Measurements from ENCODE around the gene NPEPL1.
"Not testable (repeated sequence)": the region's sequence is repeated elsewhere in the genome, so short reads cannot be mapped to it uniquely, and the experiment has no call there.

The NPEPL1 gene

DNA sequence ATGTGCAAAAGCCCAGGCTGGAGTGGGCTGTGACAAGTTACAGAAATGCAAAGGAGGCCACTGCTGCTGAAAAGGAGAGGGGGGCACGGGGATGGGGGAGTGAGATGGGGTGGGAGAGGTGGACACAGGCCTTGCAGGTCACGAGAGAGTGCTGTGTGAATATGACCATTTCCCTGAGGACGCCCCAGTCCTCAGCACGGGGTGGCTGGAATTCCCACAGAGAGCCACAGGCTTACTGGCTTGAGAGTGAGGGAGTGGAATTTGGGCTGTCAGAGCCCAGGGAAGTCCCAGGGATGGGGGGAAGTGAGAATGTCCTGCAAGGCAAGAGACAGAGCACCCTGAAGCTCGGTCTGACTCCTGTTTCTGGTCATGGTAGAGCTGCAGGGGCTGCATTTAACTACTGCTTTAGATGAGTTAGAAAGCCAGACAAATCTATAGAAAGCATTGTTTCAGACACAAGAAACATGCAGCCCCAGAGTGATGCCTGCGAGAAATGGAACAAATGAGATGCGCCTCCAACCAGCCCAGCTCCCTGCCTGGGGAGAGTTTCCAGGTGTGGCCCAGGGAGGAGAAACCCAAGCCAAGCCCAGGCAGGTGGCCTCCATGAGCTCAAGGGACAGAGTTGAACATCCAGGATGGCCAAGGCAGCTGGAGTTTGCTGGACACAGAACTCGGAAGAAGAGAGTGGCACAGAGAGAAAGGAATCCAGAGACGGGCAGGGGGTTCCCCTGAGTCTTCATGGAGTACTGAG is 30.5 kb downstream of the NPEPL1 start:
- TF ChIP-seq CTCF (IDR thresholded peaks at IDR 0.05; ENCODE audit: low read depth, low read length, missing control alignments) = no peak
- in situ Hi-C loops (cut with HindIII; ENCODE audit: low sequenced_read_pairs) = no loop called here
- no peak for DNase-seq (ENCODE audit: low read depth)
- no peak overlapping the region for H3K4me3 ChIP-seq (ENCODE audit: low read depth, low read length)

DNA sequence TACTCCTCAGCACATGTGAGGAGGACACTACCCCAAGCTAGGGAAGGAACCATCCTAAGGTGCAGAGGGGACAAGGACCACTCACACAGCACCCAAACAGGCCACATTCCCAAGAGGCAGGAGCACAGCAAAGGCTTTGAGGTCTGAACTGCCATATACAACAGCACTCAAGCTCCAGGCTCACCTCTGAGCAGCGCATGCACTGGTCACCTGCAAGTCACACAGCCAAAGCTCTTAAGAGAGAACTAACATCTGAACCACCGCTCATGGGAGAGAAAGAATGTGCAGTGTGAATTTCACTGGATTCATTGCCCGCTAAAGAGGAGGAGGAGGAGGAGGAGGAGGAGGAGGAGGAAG is 31.0 kb downstream of the NPEPL1 start:
- in situ Hi-C loops (cut with HindIII; ENCODE audit: low sequenced_read_pairs) = no loop called here
- H3K4me3 ChIP-seq (ENCODE audit: low read depth, low read length) = no peak overlapping the region
- no peak for TF ChIP-seq CTCF (IDR thresholded peaks at IDR 0.05; ENCODE audit: low read depth, low read length, missing control alignments)
- DNase-seq (ENCODE audit: low read depth) = no peak

- DNase-seq (ENCODE audit: low read depth); in situ Hi-C loops (cut with HindIII; ENCODE audit: low sequenced_read_pairs); H3K4me3 ChIP-seq (ENCODE audit: low read depth, low read length): not testable (repeated sequence)
Measured at GRCh38 chr20:58726156-58726555, 33.6 kb downstream of the NPEPL1 start.

DNA sequence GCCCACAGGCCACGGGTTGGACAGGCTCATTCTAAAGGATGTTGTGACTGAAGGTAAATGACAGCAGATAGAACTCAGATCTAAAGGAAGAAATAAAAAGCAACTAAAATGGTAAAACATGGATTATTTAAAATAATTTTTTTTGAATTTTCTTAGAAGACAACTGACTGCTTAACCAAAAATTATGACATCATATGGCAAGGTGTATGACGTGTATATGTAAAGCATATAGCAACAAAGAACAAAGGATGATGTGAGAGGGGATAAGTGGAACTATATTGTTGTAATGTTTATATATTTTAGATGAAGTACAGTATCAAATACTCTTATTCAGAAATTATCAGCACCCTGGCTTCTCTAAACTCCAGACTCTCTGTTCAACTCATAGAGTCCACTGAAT is 38.6 kb downstream of the NPEPL1 start:
- in situ Hi-C loops (cut with HindIII; ENCODE audit: low sequenced_read_pairs) = no loop called here
- no peak for TF ChIP-seq CTCF (IDR thresholded peaks at IDR 0.05; ENCODE audit: low read depth, low read length, missing control alignments)
- DNase-seq (ENCODE audit: low read depth) = no peak
- no peak overlapping the region for H3K4me3 ChIP-seq (ENCODE audit: low read depth, low read length)

- in situ Hi-C loops (cut with HindIII; ENCODE audit: low sequenced_read_pairs) = no loop called here
- no peak for DNase-seq (ENCODE audit: low read depth)
- no peak overlapping the region for H3K4me3 ChIP-seq (ENCODE audit: low read depth, low read length)
- TF ChIP-seq CTCF (IDR thresholded peaks at IDR 0.05; ENCODE audit: low read depth, low read length, missing control alignments) = no peak
Measured at GRCh38 chr20:58737198-58737597, 44.6 kb downstream of the NPEPL1 start.

GRCh38 chr20:58740356-58741308 is 48.0 kb downstream of the NPEPL1 start:
- DNase-seq (ENCODE audit: low read depth) = no peak
- in situ Hi-C loops (cut with HindIII; ENCODE audit: low sequenced_read_pairs) = no loop called here

More at GRCh38 chr20:58740356-58741308, 48.0 kb downstream of the NPEPL1 start:
- no peak overlapping the region for H3K4me3 ChIP-seq (ENCODE audit: low read depth, low read length)
- no peak for TF ChIP-seq CTCF (IDR thresholded peaks at IDR 0.05; ENCODE audit: low read depth, low read length, missing control alignments)

Data from astrocyte of the cerebellum (primary cell).